Astrocyte of the spinal cord (primary cell): ENCODE data around the gene ADAP1.

ENCODE experiments used
- DNase-seq: peaks from one replicate; pipeline ENCODE4 v3.0.0; 2011; ENCODE audit warnings: low read depth, low spot score
- H3K4me3 ChIP-seq: 2 replicates; pipeline ENCODE4 v1.5.1; 2011; ENCODE audit warnings: low read depth, mild to moderate bottlenecking, low read length, moderate library complexity
- CTCF ChIP-seq: IDR thresholded peaks from 2 replicates; pipeline ENCODE4 v1.5.1; 2012; ENCODE audit warnings: low read depth, mild to moderate bottlenecking, low read length, inconsistent platforms
- in situ Hi-C: cut with HindIII; loops from 2 replicates; pipeline ENCODE4 v1.10.0; 2017; ENCODE audit warnings: low sequenced_read_pairs

Gene ADAP1

GRCh38 chr7:981793-982510, 27.5 kb upstream of the ADAP1 start:
- no peak overlapping the region for H3K4me3 ChIP-seq
- no peak for TF ChIP-seq CTCF
- in situ Hi-C loops: no loop called here
- DNase-seq: no peak

- in situ Hi-C loops: no loop called here
- no peak for TF ChIP-seq CTCF
- DNase-seq: no peak
- no peak overlapping the region for H3K4me3 ChIP-seq
Observed at GRCh38 chr7:979886-980571, 25.5 kb upstream of the ADAP1 start.

DNA sequence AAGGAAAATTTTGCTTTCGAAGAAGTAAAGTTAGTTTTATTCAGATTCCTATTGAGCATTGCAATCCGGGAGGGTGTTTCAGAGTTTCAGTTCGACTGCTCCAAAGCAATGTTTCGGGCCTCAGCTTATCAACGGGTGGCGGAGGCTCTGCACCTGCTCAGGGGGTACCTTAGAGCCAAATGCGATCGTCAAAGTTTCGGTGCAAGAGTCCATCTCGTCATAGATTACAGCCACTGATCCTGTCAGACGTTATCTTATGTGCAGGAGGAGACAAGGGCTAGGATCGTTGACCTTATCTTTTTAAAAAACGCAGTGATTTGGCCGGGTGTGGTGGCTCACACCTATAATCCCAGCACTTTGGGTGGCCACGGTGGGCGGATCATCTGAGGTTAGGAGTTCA, 24.7 kb upstream of the ADAP1 start:
- TF ChIP-seq CTCF: no peak
- H3K4me3 ChIP-seq: no peak overlapping the region
- in situ Hi-C loops: no loop called here
- DNase-seq: no peak

GRCh38 chr7:978416-979091, 24.1 kb upstream of the ADAP1 start:
- in situ Hi-C loops: no loop called here
- DNase-seq: no peak
- TF ChIP-seq CTCF: no peak
- no peak overlapping the region for H3K4me3 ChIP-seq

DNA sequence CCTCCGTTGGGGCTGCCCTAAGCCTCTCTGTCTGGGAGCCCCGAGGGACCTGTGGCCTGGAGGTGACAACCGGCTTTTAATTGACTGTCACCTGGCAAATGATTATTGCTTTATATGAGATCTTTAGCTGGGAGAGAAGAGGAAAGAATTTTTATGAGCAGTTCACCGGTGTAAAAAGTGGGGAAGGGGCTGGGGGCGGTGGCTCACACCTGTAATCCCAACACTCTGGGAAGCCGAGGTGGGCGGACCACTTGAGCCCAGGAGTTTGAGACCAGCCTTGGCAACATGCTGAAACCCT, 23.5 kb upstream of the ADAP1 start:
- DNase-seq: no peak
- no peak for TF ChIP-seq CTCF
- H3K4me3 ChIP-seq: no peak overlapping the region
- in situ Hi-C loops: no loop called here

GRCh38 chr7:977326-978048, 23.0 kb upstream of the ADAP1 start:
- TF ChIP-seq CTCF: no peak
- no peak for DNase-seq
- in situ Hi-C loops: no loop called here
- H3K4me3 ChIP-seq: no peak overlapping the region
